GM12878 (cell line): ENCODE measurements around the gene EFHC1. TPM values are rescaled to one million over a fixed set of nuclear protein-coding genes. Genes with fewer than 3 reads are reported as not detected.

ENCODE experiments used
- ATAC-seq: fragments of 200-7000 bp; cut with Tn5 transposase; 3 replicates; pipeline ENCODE4 v1.9.1; 2020; ENCODE audit warnings: mild to moderate bottlenecking, moderate library complexity
- BruUV-seq: library from RNA; stranded (reverse); fragments of 400-500 nt; replicated peaks from 2 replicates; lab custom pipeline; 2021; lab: Mats Ljungman, UMichigan
- CTCF ChIA-PET: fragments of 300-600 bp; sonication (Branson Sonifier 250); formaldehyde crosslinking; extraction: SDS; loops from one replicate; lab custom pipeline; 2021; ENCODE audit warnings: inconsistent platforms; lab: Yijun Ruan, JAX
- POLR2A ChIA-PET: fragments of 350-600 bp; formaldehyde crosslinking; extraction: SDS; loops from one replicate; lab custom pipeline; 2021; ENCODE audit warnings: inconsistent platforms; lab: Charles Lee
- RAD21 ChIA-PET: fragments of 300-600 bp; sonication (Branson Sonifier 250); formaldehyde crosslinking; loops from one replicate; lab custom pipeline; 2023; ENCODE audit warnings: antibody characterized with exemption; ENCODE audit not compliant: unreplicated experiment; lab: Charles Lee
- SMC1A ChIA-PET: fragments of 300-600 bp; sonication (Branson Sonifier 250); formaldehyde crosslinking; loops from one replicate; lab custom pipeline; 2023; ENCODE audit not compliant: unreplicated experiment, uncharacterized antibody; lab: Charles Lee
- DNase-seq: peaks from one replicate; pipeline ENCODE4 v3.0.0-alpha.2; 2011; ENCODE audit warnings: low read depth, low spot score
- FAIRE-seq: peaks from 3 replicates; lab custom pipeline; 2011; peaks lifted over from hg19 to GRCh38; lab: Jason Lieb, UNC
- H2AFZ ChIP-seq: 2 replicates; pipeline ENCODE4 v1.6.0; 2011; ENCODE audit warnings: low read depth, low read length, control low read depth; ENCODE audit not compliant: control insufficient read depth
- H3K27ac ChIP-seq: 2 replicates; pipeline ENCODE4 v1.5.1; 2011; ENCODE audit warnings: control low read depth; ENCODE audit not compliant: control insufficient read depth, insufficient read depth
- H3K27me3 ChIP-seq, 2 experiments: replicated peaks in 1 of 2; 2 replicates each; pipeline versions ENCODE4 v1.6.0 to v1.6.1; 2011; ENCODE audit warnings: low read length in 1 of 2; ENCODE audit not compliant: control insufficient read depth in 2 of 2, insufficient read depth in 2 of 2
- H3K36me3 ChIP-seq, 2 experiments: 2 replicates each; pipeline ENCODE4 v1.5.1; 2011; ENCODE audit warnings: low read length in 1 of 2; ENCODE audit not compliant: control insufficient read depth in 2 of 2, insufficient read depth in 2 of 2
- H3K4me1 ChIP-seq: 2 replicates; pipeline ENCODE4 v1.6.1; 2011; ENCODE audit warnings: mild to moderate bottlenecking, low read length, moderate library complexity, mixed read lengths; ENCODE audit not compliant: control insufficient read depth, insufficient read depth
- H3K4me2 ChIP-seq: 2 replicates; pipeline ENCODE4 v1.6.0; 2011; ENCODE audit warnings: control low read depth; ENCODE audit not compliant: control insufficient read depth, insufficient read depth
- H3K4me3 ChIP-seq: fragments of 200-600 bp; sonication (generic); 2 replicates; pipeline ENCODE4 v1.5.1; 2016
- H3K79me2 ChIP-seq: 2 replicates; pipeline ENCODE4 v1.6.0; 2011; ENCODE audit warnings: low read length; ENCODE audit not compliant: control insufficient read depth, insufficient read depth
- H3K9ac ChIP-seq: 2 replicates; pipeline ENCODE4 v1.8.0; 2011; ENCODE audit warnings: low read length, control low read depth, mixed read lengths; ENCODE audit not compliant: control insufficient read depth, insufficient read depth
- H3K9me3 ChIP-seq: replicated peaks from 3 replicates; pipeline ENCODE4 v1.5.1; 2011; ENCODE audit warnings: mild to moderate bottlenecking, low read length; ENCODE audit not compliant: control insufficient read depth, insufficient read depth
- H4K20me1 ChIP-seq: 2 replicates; pipeline ENCODE4 v1.6.0; 2011; ENCODE audit not compliant: control insufficient read depth, insufficient read depth
- BACH1 ChIP-seq: fragments of 450-650 bp; IDR thresholded peaks from 2 replicates; pipeline ENCODE4 v1.6.1; 2017; ENCODE audit warnings: mild to moderate bottlenecking, borderline replicate concordance
- BHLHE40 ChIP-seq, 2 experiments: fragments of 450-650 bp in 1 of 2; IDR thresholded peaks; 2 replicates each; pipeline ENCODE4 v1.6.1; 2011 to 2017; ENCODE audit warnings: low read depth in 2 of 2, borderline replicate concordance in 1 of 2, improper control_type of control experiment in 1 of 2, low read length in 1 of 2, mild to moderate bottlenecking in 1 of 2
- CHD4 ChIP-seq: fragments of 200-600 bp; sonication (generic); IDR thresholded peaks from 2 replicates; pipeline ENCODE4 v1.6.1; 2016; ENCODE audit warnings: mild to moderate bottlenecking
- EZH2 ChIP-seq: IDR thresholded peaks from 2 replicates; pipeline ENCODE4 v1.6.1; 2012; ENCODE audit warnings: low read depth, mild to moderate bottlenecking, control low read depth, inconsistent platforms, low read length, borderline replicate concordance; ENCODE audit not compliant: control insufficient read depth
- FOXK2 ChIP-seq: fragments of 450-650 bp; IDR thresholded peaks from 2 replicates; pipeline ENCODE4 v1.6.1; 2017; ENCODE audit warnings: mild to moderate bottlenecking, moderate library complexity
- IRF4 ChIP-seq: IDR thresholded peaks from 2 replicates; pipeline ENCODE4 v1.6.1; 2011; ENCODE audit warnings: low read depth, low read length
- JUND ChIP-seq: IDR thresholded peaks from 2 replicates; pipeline ENCODE4 v1.6.1; 2012; ENCODE audit warnings: low read depth, mild to moderate bottlenecking, low read length, improper control_type of control experiment, moderate library complexity
- MTA2 ChIP-seq: fragments of 450-650 bp; IDR thresholded peaks from 2 replicates; pipeline ENCODE4 v1.6.1; 2016; ENCODE audit warnings: low read depth, mild to moderate bottlenecking, moderate library complexity
- PML ChIP-seq: IDR thresholded peaks from 2 replicates; pipeline ENCODE4 v1.6.1; 2012; ENCODE audit warnings: low read length, inconsistent platforms
- POLR2AphosphoS5 ChIP-seq: IDR thresholded peaks from 2 replicates; pipeline ENCODE4 v1.6.1; 2011; ENCODE audit warnings: mild to moderate bottlenecking, low read length, inconsistent platforms
- RAD21 ChIP-seq: IDR thresholded peaks from 2 replicates; pipeline ENCODE4 v1.6.1; 2011; ENCODE audit warnings: mild to moderate bottlenecking, low read depth, low read length, moderate library complexity; ENCODE audit not compliant: insufficient read depth
- SPI1 ChIP-seq: IDR thresholded peaks from 2 replicates; pipeline ENCODE4 v1.6.1; 2011; ENCODE audit warnings: low read depth, mild to moderate bottlenecking, low read length, moderate library complexity, borderline replicate concordance; ENCODE audit not compliant: insufficient read depth
- SREBF2 ChIP-seq: IDR thresholded peaks from 2 replicates; pipeline ENCODE4 v1.6.1; 2012; ENCODE audit warnings: mild to moderate bottlenecking, low read length
- YBX1 ChIP-seq: fragments of 450-650 bp; IDR thresholded peaks from 2 replicates; pipeline ENCODE4 v1.6.1; 2016; ENCODE audit warnings: antibody characterized with exemption
- WGBS: methylation state at CpG from one replicate; pipeline ENCODE4 v1.1.6; 2016; ENCODE audit warnings: low lambda C conversion rate; ENCODE audit not compliant: insufficient replicate concordance, insufficient coverage; ENCODE audit errors: missing lambda C conversion rate; 5-methylcytosine and 5-hydroxymethylcytosine counted together
- in situ Hi-C: fragments of 300-500 bp; cut with MboI; formaldehyde crosslinking; loops from 9 replicates; pipeline ENCODE4 v1.14.3; 2018; ENCODE audit warnings: mixed read lengths
- intact Hi-C: fragments of 100-400 bp; cut with micrococcal nuclease; formaldehyde crosslinking; loops from one replicate; pipeline ENCODE4 v1.14.2; 2022; ENCODE audit not compliant: unreplicated experiment
- polyA plus RNA-seq, 11 experiments: library from polyadenylated mRNA; depleted of rRNA in 4 of 11; unstranded in 6 of 11; stranded (reverse) in 5 of 11; fragments of >200 nt; fragmentation: Nextera tagmentation in 4 of 11; fragmentation: Illumina TruSeq in 1 of 11; extraction: Ambion mirVana in 4 of 11; extraction: Trizol in 1 of 11; gene quantifications; 1 replicate in 1 of 11; 2 replicates in 10 of 11; pipeline versions ENCODE4 v1.2.1 to v1.2.3, GENCODE V29; 2011 to 2016; ENCODE audit warnings: inconsistent platforms in 2 of 11, missing spikeins in 2 of 11, low read depth in 1 of 11
- total RNA-seq, 4 experiments: library from RNA; depleted of rRNA in 3 of 4; stranded (reverse); fragments of >200 nt in 3 of 4; fragmentation: Illumina TruSeq in 1 of 4; extraction: Trizol in 1 of 4; gene quantifications; 2 replicates each; pipeline versions ENCODE4 v1.2.1 to v1.2.3, GENCODE V29; 2013 to 2021
- TF ChIP-seq, protein P1 (sequence below): fragments of 450-650 bp; IDR thresholded peaks from 2 replicates; pipeline ENCODE4 v1.6.1; 2016; ENCODE audit warnings: mild to moderate bottlenecking, moderate library complexity, borderline replicate concordance
- TF ChIP-seq, protein P2 (sequence below): fragments of 450-650 bp; IDR thresholded peaks from 2 replicates; pipeline ENCODE4 v1.6.1; 2017; ENCODE audit warnings: mild to moderate bottlenecking, moderate library complexity

EFHC1 gene
- total and polyA plus RNA-seq, 10 of the 15 experiments (the other 5 are each of a cell fraction or from before 2014, with no cell fraction given), result 5.5 to 14.5 (median 8.8) TPM

DNA sequence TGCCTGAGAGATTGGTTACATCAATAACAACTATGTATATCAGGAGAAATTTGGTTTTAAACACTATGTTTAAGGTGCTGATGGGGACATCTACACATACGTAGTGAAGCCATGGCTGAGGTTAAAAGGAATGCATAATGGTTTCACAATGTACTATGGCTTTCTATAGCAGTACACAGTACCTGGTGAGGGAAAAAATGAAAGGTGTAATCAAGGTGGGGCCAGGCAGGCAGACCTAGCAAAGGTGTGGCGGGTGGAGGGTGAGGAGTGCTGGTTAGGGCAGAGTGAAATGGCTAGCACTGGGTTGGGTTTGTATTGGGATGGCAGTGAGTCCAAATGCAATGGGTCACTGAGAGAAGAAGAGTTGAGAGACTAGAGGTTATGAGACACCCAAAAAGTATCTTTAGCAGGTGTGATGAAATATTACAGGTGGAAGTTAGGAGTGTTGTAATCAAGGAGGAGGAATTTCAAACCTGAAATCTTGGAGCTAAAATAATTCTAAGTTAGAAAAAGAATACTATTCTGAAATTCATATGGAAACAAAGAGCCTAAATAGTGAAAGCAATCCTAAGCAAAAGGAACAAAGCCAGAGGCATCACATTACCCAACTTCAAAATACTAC lies 35.9 kb upstream of the EFHC1 start:
- SMC1A ChIA-PET, result interaction anchor here (1.6 to 9.3 kb wide), 3 partner anchors 15 to 98 kb away, joined by 5 to 156 read pairs (median 105); partner anchors contain the start of gene MCM3
- DNase-seq (no peak), ATAC-seq (peak; percentile 40; the same call in 2 of the 3 replicates), FAIRE-seq (no peak)
- Histone ChIP-seq H3K36me3 (peaks cover 0 to 8% of the 10 kb centered on the region in 2 experiments; a peak in 2 of 4 replicates), H3K27me3 (no peaks in the 10 kb centered on the region), H3K4me1 (peaks cover 19% of the 10 kb centered on the region), H3K27ac (no peak overlapping the region), H3K9me3 (peaks cover 5% of the 10 kb centered on the region), H3K4me3 (no peak overlapping the region), H3K9ac (no peak overlapping the region), H3K79me2 (no peaks in the 10 kb centered on the region; the same call in 1 of the 2 replicates), H4K20me1 (no peaks in the 10 kb centered on the region), H3K4me2 (no peak overlapping the region), H2AFZ (no peak overlapping the region)
- RAD21 ChIA-PET, result no interaction called here
- POLR2A ChIA-PET, result no interaction called here
- BruUV-seq, result no TSS peak
- TF ChIP-seq, protein P1, sequence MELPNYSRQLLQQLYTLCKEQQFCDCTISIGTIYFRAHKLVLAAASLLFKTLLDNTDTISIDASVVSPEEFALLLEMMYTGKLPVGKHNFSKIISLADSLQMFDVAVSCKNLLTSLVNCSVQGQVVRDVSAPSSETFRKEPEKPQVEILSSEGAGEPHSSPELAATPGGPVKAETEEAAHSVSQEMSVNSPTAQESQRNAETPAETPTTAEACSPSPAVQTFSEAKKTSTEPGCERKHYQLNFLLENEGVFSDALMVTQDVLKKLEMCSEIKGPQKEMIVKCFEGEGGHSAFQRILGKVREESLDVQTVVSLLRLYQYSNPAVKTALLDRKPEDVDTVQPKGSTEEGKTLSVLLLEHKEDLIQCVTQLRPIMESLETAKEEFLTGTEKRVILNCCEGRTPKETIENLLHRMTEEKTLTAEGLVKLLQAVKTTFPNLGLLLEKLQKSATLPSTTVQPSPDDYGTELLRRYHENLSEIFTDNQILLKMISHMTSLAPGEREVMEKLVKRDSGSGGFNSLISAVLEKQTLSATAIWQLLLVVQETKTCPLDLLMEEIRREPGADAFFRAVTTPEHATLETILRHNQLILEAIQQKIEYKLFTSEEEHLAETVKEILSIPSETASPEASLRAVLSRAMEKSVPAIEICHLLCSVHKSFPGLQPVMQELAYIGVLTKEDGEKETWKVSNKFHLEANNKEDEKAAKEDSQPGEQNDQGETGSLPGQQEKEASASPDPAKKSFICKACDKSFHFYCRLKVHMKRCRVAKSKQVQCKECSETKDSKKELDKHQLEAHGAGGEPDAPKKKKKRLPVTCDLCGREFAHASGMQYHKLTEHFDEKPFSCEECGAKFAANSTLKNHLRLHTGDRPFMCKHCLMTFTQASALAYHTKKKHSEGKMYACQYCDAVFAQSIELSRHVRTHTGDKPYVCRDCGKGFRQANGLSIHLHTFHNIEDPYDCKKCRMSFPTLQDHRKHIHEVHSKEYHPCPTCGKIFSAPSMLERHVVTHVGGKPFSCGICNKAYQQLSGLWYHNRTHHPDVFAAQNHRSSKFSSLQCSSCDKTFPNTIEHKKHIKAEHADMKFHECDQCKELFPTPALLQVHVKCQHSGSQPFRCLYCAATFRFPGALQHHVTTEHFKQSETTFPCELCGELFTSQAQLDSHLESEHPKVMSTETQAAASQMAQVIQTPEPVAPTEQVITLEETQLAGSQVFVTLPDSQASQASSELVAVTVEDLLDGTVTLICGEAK, result no peak
- TF ChIP-seq IRF4 (no peak), BHLHE40 (IDR thresholded peaks at IDR 0.05; ENCODE audit: borderline replicate concordance in 1 of 2, low read depth in 2 of 2, low read length in 1 of 2) (no peak), MTA2 (no peak), FOXK2 (no peak), JUND (no peak), SPI1 (no peak), EZH2 (no peak), PML (no peak), SREBF2 (no peak), POLR2AphosphoS5 (no peak), CHD4 (no peak), YBX1 (no peak), RAD21 (no peak), BACH1 (no peak)
- TF ChIP-seq, protein P2, sequence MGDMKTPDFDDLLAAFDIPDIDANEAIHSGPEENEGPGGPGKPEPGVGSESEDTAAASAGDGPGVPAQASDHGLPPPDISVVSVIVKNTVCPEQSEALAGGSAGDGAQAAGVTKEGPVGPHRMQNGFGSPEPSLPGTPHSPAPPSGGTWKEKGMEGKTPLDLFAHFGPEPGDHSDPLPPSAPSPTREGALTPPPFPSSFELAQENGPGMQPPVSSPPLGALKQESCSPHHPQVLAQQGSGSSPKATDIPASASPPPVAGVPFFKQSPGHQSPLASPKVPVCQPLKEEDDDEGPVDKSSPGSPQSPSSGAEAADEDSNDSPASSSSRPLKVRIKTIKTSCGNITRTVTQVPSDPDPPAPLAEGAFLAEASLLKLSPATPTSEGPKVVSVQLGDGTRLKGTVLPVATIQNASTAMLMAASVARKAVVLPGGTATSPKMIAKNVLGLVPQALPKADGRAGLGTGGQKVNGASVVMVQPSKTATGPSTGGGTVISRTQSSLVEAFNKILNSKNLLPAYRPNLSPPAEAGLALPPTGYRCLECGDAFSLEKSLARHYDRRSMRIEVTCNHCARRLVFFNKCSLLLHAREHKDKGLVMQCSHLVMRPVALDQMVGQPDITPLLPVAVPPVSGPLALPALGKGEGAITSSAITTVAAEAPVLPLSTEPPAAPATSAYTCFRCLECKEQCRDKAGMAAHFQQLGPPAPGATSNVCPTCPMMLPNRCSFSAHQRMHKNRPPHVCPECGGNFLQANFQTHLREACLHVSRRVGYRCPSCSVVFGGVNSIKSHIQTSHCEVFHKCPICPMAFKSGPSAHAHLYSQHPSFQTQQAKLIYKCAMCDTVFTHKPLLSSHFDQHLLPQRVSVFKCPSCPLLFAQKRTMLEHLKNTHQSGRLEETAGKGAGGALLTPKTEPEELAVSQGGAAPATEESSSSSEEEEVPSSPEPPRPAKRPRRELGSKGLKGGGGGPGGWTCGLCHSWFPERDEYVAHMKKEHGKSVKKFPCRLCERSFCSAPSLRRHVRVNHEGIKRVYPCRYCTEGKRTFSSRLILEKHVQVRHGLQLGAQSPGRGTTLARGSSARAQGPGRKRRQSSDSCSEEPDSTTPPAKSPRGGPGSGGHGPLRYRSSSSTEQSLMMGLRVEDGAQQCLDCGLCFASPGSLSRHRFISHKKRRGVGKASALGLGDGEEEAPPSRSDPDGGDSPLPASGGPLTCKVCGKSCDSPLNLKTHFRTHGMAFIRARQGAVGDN, result no peak
- CTCF ChIA-PET, result interaction anchor here (0.8 to 7.7 kb wide), 5 partner anchors 15 to 119 kb away, joined by 3 to 85 read pairs (median 4); no protein-coding TSS in a partner anchor
- in situ Hi-C loops, result no loop called here
- intact Hi-C loops, result no loop called here
- WGBS, result 97% methylated on average over 2 of the region's 2 CpGs
